Stomach (tissue), 9 donors: ENCODE results near the gene ERC1. TPM values are rescaled to one million over a fixed set of nuclear protein-coding genes. Genes with fewer than 3 reads are reported as not detected.
"Not testable (repeated sequence)": the region's sequence is repeated elsewhere in the genome, so short reads cannot be mapped to it uniquely, and the experiment has no call there.

ENCODE experiments used
- DNase-seq, 2 donors: peaks; one replicate each; pipeline versions ENCODE4 v3.0.0 to v3.0.0-alpha.2; 2013 to 2019
- H3K27ac ChIP-seq, 5 donors: fragments of 200-600 bp in 4 of 5; sonication (generic) in 4 of 5; one replicate each; pipeline ENCODE4 v1.5.1; 2013 to 2019; ENCODE audit warnings: mild to moderate bottlenecking in 1 of 5, moderate library complexity in 1 of 5
- H3K27me3 ChIP-seq, 3 donors: fragments of 200-600 bp; sonication (generic); one replicate each; pipeline ENCODE4 v1.5.1; 2017 to 2019; ENCODE audit warnings: mixed run types in 1 of 3
- H3K36me3 ChIP-seq, 4 donors: fragments of 200-600 bp; sonication (generic); 1 replicate in 3 of 4; 2 replicates in 1 of 4; pipeline ENCODE4 v1.5.1; 2016 to 2019
- H3K4me1 ChIP-seq, 4 donors: fragments of 200-600 bp; sonication (generic); one replicate each; pipeline ENCODE4 v1.5.1; 2016 to 2019
- H3K4me3 ChIP-seq, 4 donors: fragments of 200-600 bp; sonication (generic) in 3 of 4; one replicate each; pipeline ENCODE4 v1.5.1; 2016 to 2019; ENCODE audit warnings: mild to moderate bottlenecking in 1 of 4
- H3K9me3 ChIP-seq, 4 donors: fragments of 200-600 bp; sonication (generic); one replicate each; pipeline ENCODE4 v1.5.1; 2016 to 2019
- EP300 ChIP-seq: sonication (generic); formaldehyde crosslinking; IDR thresholded peaks from one replicate; pipeline ENCODE4 v1.6.1; 2017; ENCODE audit warnings: antibody characterized with exemption
- POLR2A ChIP-seq, 4 donors: fragments of 450-650 bp; IDR thresholded peaks; one replicate each; pipeline ENCODE4 v1.6.1; 2016; ENCODE audit warnings: antibody characterized with exemption in 4 of 4, control low read depth in 2 of 4, mild to moderate bottlenecking in 1 of 4, moderate library complexity in 1 of 4
- POLR2AphosphoS5 ChIP-seq, 3 donors: sonication (generic); formaldehyde crosslinking; IDR thresholded peaks; one replicate each; pipeline ENCODE4 v1.6.1; 2016; ENCODE audit warnings: antibody characterized with exemption in 3 of 3
- WGBS, 5 donors: extraction: QIAGEN DNeasy Blood & Tissue Kit in 3 of 5; methylation state at CpG; one replicate each; pipeline versions ENCODE4 v1.1.5 to v1.1.7; 2013 to 2018; 5-methylcytosine and 5-hydroxymethylcytosine counted together
- intact Hi-C: fragments of 100-400 bp; cut with DNase I; formaldehyde crosslinking; loops from one replicate; pipeline ENCODE4 v1.15.1; 2023; ENCODE audit warnings: low total_unique reads
- polyA plus RNA-seq, 3 donors: library from polyadenylated mRNA; stranded (reverse); fragments of 200-250 nt; gene quantifications; one replicate each; pipeline ENCODE4 v1.2.3, GENCODE V29; 2013
- total RNA-seq, 5 donors: library from RNA; depleted of rRNA; stranded (reverse); fragments of >200 nt; gene quantifications; one replicate each; pipeline versions ENCODE4 v1.1.0 to v1.2.3, GENCODE V29; 2014 to 2016
- TF ChIP-seq, protein P1 (sequence below), 7 experiments: fragments of 450-650 bp in 4 of 7; fragments of 200-600 bp in 3 of 7; sonication (generic) in 3 of 7; IDR thresholded peaks; one replicate each; pipeline ENCODE4 v1.5.1; 2016 to 2019; ENCODE audit warnings: antibody characterized with exemption in 7 of 7, control low read depth in 2 of 7, mild to moderate bottlenecking in 1 of 7
- donor health status: healthy with polysubstance abuse.
- donor health status: Bipolar disorder and iron deficiency.
- donor health status: healthy.

The ERC1 gene
- total and polyA plus RNA-seq, 8 donors, result 3.8 to 69.4 (median 51.6) TPM

DNA sequence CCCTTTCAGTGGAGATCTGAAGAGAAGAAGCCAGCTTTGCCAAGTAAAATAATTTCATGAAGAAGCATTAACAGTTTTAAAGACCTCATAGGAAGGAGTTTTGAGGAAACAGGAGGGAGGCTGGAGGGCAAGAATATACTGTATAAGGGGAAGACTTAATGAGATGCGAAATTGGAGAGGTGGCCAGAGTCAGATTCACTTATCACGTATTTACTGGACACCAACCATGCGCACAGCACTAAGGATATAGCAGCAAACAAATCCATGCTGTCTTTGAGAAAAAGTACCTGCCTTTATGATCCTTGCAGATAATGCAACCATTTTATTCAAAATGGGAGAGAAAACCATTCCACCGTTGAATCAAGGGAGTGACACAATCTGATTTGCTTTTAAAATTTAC, 100.3 kb downstream of the ERC1 start:
- intact Hi-C loops, result no loop called here
- TF ChIP-seq, protein P1, sequence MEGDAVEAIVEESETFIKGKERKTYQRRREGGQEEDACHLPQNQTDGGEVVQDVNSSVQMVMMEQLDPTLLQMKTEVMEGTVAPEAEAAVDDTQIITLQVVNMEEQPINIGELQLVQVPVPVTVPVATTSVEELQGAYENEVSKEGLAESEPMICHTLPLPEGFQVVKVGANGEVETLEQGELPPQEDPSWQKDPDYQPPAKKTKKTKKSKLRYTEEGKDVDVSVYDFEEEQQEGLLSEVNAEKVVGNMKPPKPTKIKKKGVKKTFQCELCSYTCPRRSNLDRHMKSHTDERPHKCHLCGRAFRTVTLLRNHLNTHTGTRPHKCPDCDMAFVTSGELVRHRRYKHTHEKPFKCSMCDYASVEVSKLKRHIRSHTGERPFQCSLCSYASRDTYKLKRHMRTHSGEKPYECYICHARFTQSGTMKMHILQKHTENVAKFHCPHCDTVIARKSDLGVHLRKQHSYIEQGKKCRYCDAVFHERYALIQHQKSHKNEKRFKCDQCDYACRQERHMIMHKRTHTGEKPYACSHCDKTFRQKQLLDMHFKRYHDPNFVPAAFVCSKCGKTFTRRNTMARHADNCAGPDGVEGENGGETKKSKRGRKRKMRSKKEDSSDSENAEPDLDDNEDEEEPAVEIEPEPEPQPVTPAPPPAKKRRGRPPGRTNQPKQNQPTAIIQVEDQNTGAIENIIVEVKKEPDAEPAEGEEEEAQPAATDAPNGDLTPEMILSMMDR (IDR thresholded peaks at IDR 0.05), result no peak
- TF ChIP-seq POLR2AphosphoS5 (IDR thresholded peaks at IDR 0.05), result no peak
- TF ChIP-seq EP300, result no peak
- no peak for TF ChIP-seq POLR2A (IDR thresholded peaks at IDR 0.05)
- Histone ChIP-seq H3K27me3 (no peaks in the 10 kb centered on the region), H3K4me3 (no peak overlapping the region), H3K27ac (no peak overlapping the region), H3K4me1 (peaks cover 0 to 24% (median 20%) of the 10 kb centered on the region in 4 donors), H3K9me3 (no peaks in the 10 kb centered on the region), H3K36me3 (no peaks in the 10 kb centered on the region)
- 45 to 70% (median 64%) methylated on average over 4 of the region's 4 CpGs for WGBS, 5 donors
- DNase-seq, result no peak

DNA sequence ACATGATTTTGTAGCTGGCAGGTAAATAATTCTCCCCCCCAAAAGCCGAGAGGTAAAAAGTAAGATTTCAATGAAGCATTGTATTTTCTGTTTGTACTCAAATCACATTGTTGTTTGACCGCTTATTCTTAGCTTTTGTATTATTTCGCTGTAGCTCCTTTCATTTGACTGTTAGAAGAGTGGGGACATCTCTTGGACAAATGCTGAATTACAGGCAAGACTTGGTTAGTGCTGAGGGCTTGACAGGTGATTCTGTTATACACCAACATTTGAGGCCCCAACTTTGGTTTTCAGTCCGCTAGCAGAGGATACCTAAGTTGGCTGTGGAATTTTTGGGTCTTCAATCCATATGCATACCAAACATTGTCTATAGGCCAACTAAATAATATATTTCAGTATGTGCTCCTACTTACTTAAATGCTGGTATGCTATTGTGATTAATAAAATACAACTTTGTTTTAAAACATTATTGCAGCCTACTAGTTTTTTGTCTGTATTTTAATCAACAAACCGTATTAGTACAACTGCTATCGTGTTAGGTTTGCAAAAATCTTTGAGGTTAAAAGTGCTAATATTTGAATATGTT, 102.2 kb downstream of the ERC1 start:
- Histone ChIP-seq H3K27me3 (no peaks in the 10 kb centered on the region), H3K9me3 (no peaks in the 10 kb centered on the region), H3K4me1 (peaks cover 0 to 24% (median 22%) of the 10 kb centered on the region in 4 donors), H3K36me3 (no peaks in the 10 kb centered on the region), H3K4me3 (no peak overlapping the region), H3K27ac (no peak overlapping the region)
- no peak for TF ChIP-seq POLR2AphosphoS5 (IDR thresholded peaks at IDR 0.05)
- TF ChIP-seq, protein P1 (IDR thresholded peaks at IDR 0.05), result peak in 5 of 7 experiments; percentile 62 to 74 (median 71)
- no peak for TF ChIP-seq EP300
- TF ChIP-seq POLR2A (IDR thresholded peaks at IDR 0.05), result no peak
- intact Hi-C loops, result no loop called here
- DNase-seq, result peak in 1 of 2 donors; percentile 83
- WGBS, 5 donors, result 23 to 32% (median 26%) methylated on average over 6 of the region's 6 CpGs

DNA sequence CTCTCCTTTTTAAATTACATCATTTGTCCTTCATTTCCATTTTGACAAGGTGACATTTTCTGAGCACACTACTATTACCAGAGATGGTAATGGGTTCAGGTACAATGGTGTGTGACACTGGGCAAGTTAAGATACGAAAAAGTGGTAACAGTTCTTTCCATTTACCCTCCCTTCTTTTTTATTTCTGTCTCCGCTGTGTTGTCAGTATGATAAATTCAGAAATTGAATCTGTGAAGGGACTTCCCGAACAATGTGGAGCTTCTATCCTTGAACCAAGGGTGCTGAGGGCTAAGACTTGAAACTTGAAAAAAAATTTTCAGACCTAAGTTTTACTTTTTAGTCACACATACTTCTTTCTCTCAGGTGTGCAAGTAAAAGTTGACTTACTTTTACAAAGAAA, 103.7 kb downstream of the ERC1 start:
- H3K9me3 ChIP-seq, result no peaks in the 10 kb centered on the region
- no peaks in the 10 kb centered on the region for H3K36me3 ChIP-seq
- TF ChIP-seq, protein P1 (IDR thresholded peaks at IDR 0.05), result no peak
- TF ChIP-seq EP300, result no peak
- TF ChIP-seq POLR2AphosphoS5 (IDR thresholded peaks at IDR 0.05), result no peak
- no peak for TF ChIP-seq POLR2A (IDR thresholded peaks at IDR 0.05)
- H3K27me3 ChIP-seq, result no peaks in the 10 kb centered on the region
- WGBS, 5 donors, result 85 to 94% (median 90%) methylated on average over 3 of the region's 3 CpGs
- no peak for DNase-seq
- H3K4me1 ChIP-seq, result peaks cover 0 to 24% (median 22%) of the 10 kb centered on the region in 4 donors
- H3K4me3 ChIP-seq, result no peak overlapping the region
- intact Hi-C loops, result no loop called here
- H3K27ac ChIP-seq, result no peak overlapping the region

GRCh38 chr12:1099158-1099557, 108.1 kb downstream of the ERC1 start:
- 83 to 95% (median 90%) methylated on average over 2 of the region's 2 CpGs for WGBS, 5 donors
- no peaks in the 10 kb centered on the region for H3K36me3 ChIP-seq
- H3K9me3 ChIP-seq, result no peaks in the 10 kb centered on the region
- H3K4me3 ChIP-seq, result no peak overlapping the region
- DNase-seq, result no peak
- H3K27ac ChIP-seq, result no peak overlapping the region
- TF ChIP-seq POLR2A (IDR thresholded peaks at IDR 0.05) (no peak), POLR2AphosphoS5 (IDR thresholded peaks at IDR 0.05) (no peak), EP300 (no peak)
- TF ChIP-seq, protein P1 (IDR thresholded peaks at IDR 0.05), result no peak
- intact Hi-C loops, result no loop called here
- H3K4me1 ChIP-seq, result peaks cover 0 to 24% (median 10%) of the 10 kb centered on the region in 4 donors
- no peaks in the 10 kb centered on the region for H3K27me3 ChIP-seq

GRCh38 chr12:1099618-1100017, 108.6 kb downstream of the ERC1 start:
- DNase-seq, H3K36me3 ChIP-seq, H3K27ac ChIP-seq, intact Hi-C loops, H3K27me3 ChIP-seq, H3K4me3 ChIP-seq, H3K9me3 ChIP-seq: not testable (repeated sequence)
- peaks cover 0 to 24% (median 10%) of the 10 kb centered on the region in 4 donors for H3K4me1 ChIP-seq
- 92 to 98% (median 93%) methylated on average over 2 of the region's 2 CpGs for WGBS, 5 donors
